MM.1S (cell line): Measurements from ENCODE around the gene SLC45A2.

Experiments
- DNase-seq: peaks from one replicate; pipeline ENCODE4 v3.0.0-alpha.2; 2015
- H2AFZ ChIP-seq: fragments of 300-600 bp; sonication (generic); 2 replicates; pipeline ENCODE4 v1.6.0; 2016; ENCODE audit warnings: antibody characterized with exemption, low read length
- H3F3A ChIP-seq: fragments of 300-600 bp; sonication (generic); 2 replicates; pipeline ENCODE4 v1.6.1; 2016; ENCODE audit warnings: mild to moderate bottlenecking, antibody characterized with exemption, low read length, moderate library complexity, mixed read lengths; ENCODE audit not compliant: insufficient read depth
- H3K27ac ChIP-seq: fragments of 300-600 bp; sonication (generic); 2 replicates; pipeline ENCODE4 v1.5.1; 2016; ENCODE audit warnings: mild to moderate bottlenecking, low read length
- H3K27me3 ChIP-seq: fragments of 300-600 bp; sonication (generic); replicated peaks from 2 replicates; pipeline ENCODE4 v1.6.0; 2016; ENCODE audit warnings: low read length; ENCODE audit not compliant: insufficient read depth
- H3K36me3 ChIP-seq: fragments of 300-600 bp; sonication (generic); replicated peaks from 2 replicates; pipeline ENCODE4 v1.6.1; 2016; ENCODE audit warnings: mild to moderate bottlenecking, low read length, mixed read lengths; ENCODE audit not compliant: insufficient read depth
- H3K4me1 ChIP-seq: fragments of 300-600 bp; sonication (generic); 2 replicates; pipeline ENCODE4 v1.6.1; 2016; ENCODE audit warnings: low read length, mixed read lengths
- H3K4me2 ChIP-seq: fragments of 300-600 bp; sonication (generic); 2 replicates; pipeline ENCODE4 v1.6.0; 2016; ENCODE audit warnings: low read depth, low read length
- H3K4me3 ChIP-seq: fragments of 300-600 bp; sonication (generic); 2 replicates; pipeline ENCODE4 v1.5.1; 2016; ENCODE audit warnings: low read length, mixed read lengths
- H3K79me2 ChIP-seq: fragments of 300-600 bp; sonication (generic); 2 replicates; pipeline ENCODE4 v1.6.1; 2016; ENCODE audit warnings: mixed run types, low read length, mixed read lengths
- H3K9ac ChIP-seq: fragments of 300-600 bp; sonication (generic); 2 replicates; pipeline ENCODE4 v1.6.1; 2016; ENCODE audit warnings: low read length, mixed read lengths
- H3K9me2 ChIP-seq: fragments of 300-600 bp; sonication (generic); replicated peaks from 2 replicates; pipeline ENCODE4 v1.6.1; 2016; ENCODE audit warnings: mild to moderate bottlenecking, low read length, mixed read lengths; ENCODE audit not compliant: insufficient read depth
- H3K9me3 ChIP-seq: fragments of 300-600 bp; sonication (generic); replicated peaks from 2 replicates; pipeline ENCODE4 v1.6.1; 2016; ENCODE audit warnings: mild to moderate bottlenecking, low read length, mixed read lengths; ENCODE audit not compliant: insufficient read depth
- H4K20me1 ChIP-seq: fragments of 300-600 bp; sonication (generic); 2 replicates; pipeline ENCODE4 v1.6.1; 2016; ENCODE audit warnings: mild to moderate bottlenecking, low read length, moderate library complexity, mixed read lengths; ENCODE audit not compliant: insufficient read depth
- CTCF ChIP-seq: fragments of 300-600 bp; sonication (generic); IDR thresholded peaks from 2 replicates; pipeline ENCODE4 v1.5.1; 2016; ENCODE audit warnings: antibody characterized with exemption, low read length, mixed read lengths
- EZH2 ChIP-seq: fragments of 300-600 bp; sonication (generic); optimal IDR thresholded peaks from 2 replicates; pipeline ENCODE3; 2017; ENCODE audit warnings: low read depth, mild to moderate bottlenecking, antibody characterized with exemption, low read length, mixed read lengths
- EZH2phosphoT487 ChIP-seq: fragments of 300-600 bp; sonication (generic); IDR thresholded peaks from 2 replicates; pipeline ENCODE4 v1.6.1; 2018; ENCODE audit warnings: antibody characterized with exemption, low read length

SLC45A2 gene

GRCh38 chr5:33936004-33936380 is 48.5 kb downstream of the SLC45A2 start:
- Histone ChIP-seq H3K9me3 (no peaks in the 10 kb centered on the region), H3K4me3 (no peak overlapping the region), H2AFZ (no peak overlapping the region), H3K79me2 (no peaks in the 10 kb centered on the region), H3K9me2 (no peaks in the 10 kb centered on the region), H3K27ac (no peak overlapping the region), H3K4me2 (no peak overlapping the region), H3K27me3 (no peaks in the 10 kb centered on the region), H3K4me1 (peaks cover 13% of the 10 kb centered on the region), H4K20me1 (no peaks in the 10 kb centered on the region), H3F3A (no peaks in the 10 kb centered on the region), H3K36me3 (no peaks in the 10 kb centered on the region), H3K9ac (no peak overlapping the region)
- TF ChIP-seq CTCF (no peak), EZH2phosphoT487 (no peak), EZH2 (no peak)
- peak; percentile 21 for DNase-seq

- Histone ChIP-seq H4K20me1 (no peaks in the 10 kb centered on the region), H3K4me1 (peaks cover 13% of the 10 kb centered on the region), H3K9me2 (no peaks in the 10 kb centered on the region), H3K4me3 (no peak overlapping the region), H3K27me3 (no peaks in the 10 kb centered on the region), H3K36me3 (no peaks in the 10 kb centered on the region), H3K9me3 (no peaks in the 10 kb centered on the region), H2AFZ (no peak overlapping the region), H3K79me2 (no peaks in the 10 kb centered on the region), H3K4me2 (no peak overlapping the region), H3F3A (no peaks in the 10 kb centered on the region), H3K9ac (no peak overlapping the region), H3K27ac (no peak overlapping the region; the same call in 1 of the 2 replicates)
- no peak for DNase-seq
- no peak for TF ChIP-seq EZH2
- TF ChIP-seq CTCF: no peak
- TF ChIP-seq EZH2phosphoT487: no peak
Observed at GRCh38 chr5:33934176-33934575, 50.3 kb downstream of the SLC45A2 start.

GRCh38 chr5:33933723-33934169 is 50.7 kb downstream of the SLC45A2 start:
- H3K4me3 ChIP-seq: no peak overlapping the region
- H3K9ac ChIP-seq: no peak overlapping the region
- H4K20me1 ChIP-seq: no peaks in the 10 kb centered on the region
- H3K79me2 ChIP-seq: no peaks in the 10 kb centered on the region
- H3K36me3 ChIP-seq: no peaks in the 10 kb centered on the region
- H3K27me3 ChIP-seq: no peaks in the 10 kb centered on the region
- peak overlapping the region; percentile 19; the same call in 1 of the 2 replicates for H3K27ac ChIP-seq
- TF ChIP-seq EZH2 (no peak), EZH2phosphoT487 (no peak), CTCF (no peak)
- H3K4me1 ChIP-seq: peaks cover 14% of the 10 kb centered on the region
- no peaks in the 10 kb centered on the region for H3F3A ChIP-seq
- H3K9me2 ChIP-seq: no peaks in the 10 kb centered on the region
- H3K4me2 ChIP-seq: no peak overlapping the region
- DNase-seq: peak; percentile 7
- no peaks in the 10 kb centered on the region for H3K9me3 ChIP-seq
- H2AFZ ChIP-seq: no peak overlapping the region
